ENCODE measurements around the gene SERPINA4.

DNA sequence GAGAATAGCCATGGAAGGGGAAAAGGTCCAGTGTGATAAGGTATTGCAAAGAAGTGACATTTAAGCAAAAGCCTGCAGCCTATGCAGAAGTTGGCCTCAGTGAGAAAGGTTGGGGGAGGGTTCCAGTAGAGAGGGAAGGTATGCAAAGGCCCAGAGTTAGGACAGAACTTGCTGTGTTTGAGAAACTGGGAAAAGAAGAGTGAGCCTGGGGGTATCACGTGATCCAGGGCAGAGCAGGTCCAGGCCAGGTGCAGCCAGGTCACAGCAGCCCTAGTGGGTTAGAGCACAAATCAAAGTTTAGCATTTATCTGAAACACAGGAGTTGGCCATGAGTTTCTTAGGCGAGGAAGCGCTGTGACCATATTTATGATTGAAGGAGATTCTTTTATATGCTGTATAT lies 21.6 kb downstream of the SERPINA4 start:
- TF ChIP-seq, protein P1, sequence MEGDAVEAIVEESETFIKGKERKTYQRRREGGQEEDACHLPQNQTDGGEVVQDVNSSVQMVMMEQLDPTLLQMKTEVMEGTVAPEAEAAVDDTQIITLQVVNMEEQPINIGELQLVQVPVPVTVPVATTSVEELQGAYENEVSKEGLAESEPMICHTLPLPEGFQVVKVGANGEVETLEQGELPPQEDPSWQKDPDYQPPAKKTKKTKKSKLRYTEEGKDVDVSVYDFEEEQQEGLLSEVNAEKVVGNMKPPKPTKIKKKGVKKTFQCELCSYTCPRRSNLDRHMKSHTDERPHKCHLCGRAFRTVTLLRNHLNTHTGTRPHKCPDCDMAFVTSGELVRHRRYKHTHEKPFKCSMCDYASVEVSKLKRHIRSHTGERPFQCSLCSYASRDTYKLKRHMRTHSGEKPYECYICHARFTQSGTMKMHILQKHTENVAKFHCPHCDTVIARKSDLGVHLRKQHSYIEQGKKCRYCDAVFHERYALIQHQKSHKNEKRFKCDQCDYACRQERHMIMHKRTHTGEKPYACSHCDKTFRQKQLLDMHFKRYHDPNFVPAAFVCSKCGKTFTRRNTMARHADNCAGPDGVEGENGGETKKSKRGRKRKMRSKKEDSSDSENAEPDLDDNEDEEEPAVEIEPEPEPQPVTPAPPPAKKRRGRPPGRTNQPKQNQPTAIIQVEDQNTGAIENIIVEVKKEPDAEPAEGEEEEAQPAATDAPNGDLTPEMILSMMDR (IDR thresholded peaks at IDR 0.05 in 4 of 5, conservative IDR thresholded peaks at IDR 0.05 in 1 of 5), result no peak
- TF ChIP-seq POLR2A (IDR thresholded peaks at IDR 0.05), result no peak
